ENCODE data around the gene UGT1A9.

UGT1A9 gene

GRCh38 chr2:233690444-233690843 is 18.7 kb downstream of the UGT1A9 start:
- no peak for DNase-seq (ENCODE audit: extremely low spot score)
- CTCF ChIA-PET: no interaction called here
- TF ChIP-seq ZNF384 (IDR thresholded peaks at IDR 0.05) (no peak), NFRKB (IDR thresholded peaks at IDR 0.05) (no peak), BHLHE40 (IDR thresholded peaks at IDR 0.05; ENCODE audit: borderline replicate concordance) (no peak), FOXA1 (IDR thresholded peaks at IDR 0.05) (no peak), ARNT (IDR thresholded peaks at IDR 0.05) (no peak), L3MBTL2 (conservative IDR thresholded peaks at IDR 0.05) (no peak), FOXK2 (IDR thresholded peaks at IDR 0.05) (no peak), CTBP1 (IDR thresholded peaks at IDR 0.05; ENCODE audit: borderline replicate concordance) (no peak), HDGF (IDR thresholded peaks at IDR 0.05; ENCODE audit: borderline replicate concordance) (no peak), FOXM1 (IDR thresholded peaks at IDR 0.05; ENCODE audit: borderline replicate concordance) (no peak), SP1 (IDR thresholded peaks at IDR 0.05) (no peak), SUZ12 (IDR thresholded peaks at IDR 0.05) (no peak), ELF4 (IDR thresholded peaks at IDR 0.05) (no peak), LEF1 (IDR thresholded peaks at IDR 0.05; ENCODE audit: borderline replicate concordance) (no peak), TARDBP (IDR thresholded peaks at IDR 0.05) (no peak)
- TF ChIP-seq, protein P1, sequence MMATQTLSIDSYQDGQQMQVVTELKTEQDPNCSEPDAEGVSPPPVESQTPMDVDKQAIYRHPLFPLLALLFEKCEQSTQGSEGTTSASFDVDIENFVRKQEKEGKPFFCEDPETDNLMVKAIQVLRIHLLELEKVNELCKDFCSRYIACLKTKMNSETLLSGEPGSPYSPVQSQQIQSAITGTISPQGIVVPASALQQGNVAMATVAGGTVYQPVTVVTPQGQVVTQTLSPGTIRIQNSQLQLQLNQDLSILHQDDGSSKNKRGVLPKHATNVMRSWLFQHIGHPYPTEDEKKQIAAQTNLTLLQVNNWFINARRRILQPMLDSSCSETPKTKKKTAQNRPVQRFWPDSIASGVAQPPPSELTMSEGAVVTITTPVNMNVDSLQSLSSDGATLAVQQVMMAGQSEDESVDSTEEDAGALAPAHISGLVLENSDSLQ (IDR thresholded peaks at IDR 0.05): no peak
- POLR2A ChIA-PET: no interaction called here

DNA sequence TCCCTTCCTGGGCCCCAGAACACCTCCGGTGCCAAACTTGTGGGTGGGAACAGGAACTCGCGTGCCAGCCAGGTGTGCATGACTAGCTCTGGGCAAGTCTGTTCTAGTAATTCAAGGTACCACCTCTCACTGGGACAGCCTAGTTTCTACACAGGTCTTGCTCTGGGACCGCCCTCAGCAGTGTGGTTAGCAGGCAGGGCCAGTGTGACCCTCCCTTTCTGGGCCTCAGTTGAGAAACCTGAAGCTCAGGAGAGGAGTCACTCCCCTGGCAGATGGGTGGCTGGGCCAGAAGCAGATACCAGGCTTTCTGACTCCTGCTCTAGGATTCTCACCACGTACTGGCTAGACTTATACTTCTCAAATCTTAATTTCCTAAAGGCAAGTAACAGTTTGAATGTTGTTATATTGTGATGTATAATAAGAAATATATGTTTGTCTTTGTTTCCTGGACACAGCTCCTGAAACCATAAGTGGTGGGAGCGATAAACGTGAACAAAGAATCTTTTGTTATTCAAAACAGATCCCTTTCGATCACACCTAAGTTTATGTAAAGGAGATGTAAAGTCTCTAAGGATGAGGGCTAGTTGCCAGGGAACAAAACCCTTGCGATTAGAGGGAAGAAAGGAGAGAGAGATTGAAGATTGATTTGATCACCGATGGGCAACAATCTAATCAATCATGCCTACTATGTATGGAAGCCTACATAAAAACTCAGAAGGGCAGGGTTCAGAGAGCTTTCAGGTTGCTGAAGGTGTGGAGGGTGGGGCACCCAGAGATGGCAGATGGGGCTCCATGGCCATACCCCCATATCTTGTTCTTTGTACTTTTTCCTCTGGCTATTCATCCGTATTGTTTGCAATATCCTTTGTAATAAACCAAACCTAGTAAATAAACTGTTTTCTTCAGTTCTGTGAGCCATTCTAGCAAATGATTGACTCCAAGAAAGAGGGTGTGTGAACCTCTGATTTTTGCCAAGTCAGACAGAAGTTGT is 20.0 kb downstream of the UGT1A9 start:
- TF ChIP-seq ARNT (IDR thresholded peaks at IDR 0.05): no peak
- no peak for TF ChIP-seq LEF1 (IDR thresholded peaks at IDR 0.05; ENCODE audit: borderline replicate concordance)
- TF ChIP-seq TARDBP (IDR thresholded peaks at IDR 0.05): no peak
- TF ChIP-seq ELF4 (IDR thresholded peaks at IDR 0.05): no peak
- no peak for TF ChIP-seq ZNF384 (IDR thresholded peaks at IDR 0.05)
- no peak for TF ChIP-seq SP1 (IDR thresholded peaks at IDR 0.05)
- TF ChIP-seq CTBP1 (IDR thresholded peaks at IDR 0.05; ENCODE audit: borderline replicate concordance): no peak
- no peak for TF ChIP-seq L3MBTL2 (conservative IDR thresholded peaks at IDR 0.05)
- TF ChIP-seq, protein P1 (IDR thresholded peaks at IDR 0.05): no peak
- TF ChIP-seq FOXA1 (IDR thresholded peaks at IDR 0.05): no peak
- TF ChIP-seq HDGF (IDR thresholded peaks at IDR 0.05; ENCODE audit: borderline replicate concordance): no peak
- no peak for TF ChIP-seq SUZ12 (IDR thresholded peaks at IDR 0.05)
- TF ChIP-seq FOXK2 (IDR thresholded peaks at IDR 0.05): no peak
- no peak for TF ChIP-seq NFRKB (IDR thresholded peaks at IDR 0.05)
- no peak for TF ChIP-seq BHLHE40 (IDR thresholded peaks at IDR 0.05; ENCODE audit: borderline replicate concordance)
- CTCF ChIA-PET: no interaction called here
- DNase-seq (ENCODE audit: extremely low spot score): no peak

DNA sequence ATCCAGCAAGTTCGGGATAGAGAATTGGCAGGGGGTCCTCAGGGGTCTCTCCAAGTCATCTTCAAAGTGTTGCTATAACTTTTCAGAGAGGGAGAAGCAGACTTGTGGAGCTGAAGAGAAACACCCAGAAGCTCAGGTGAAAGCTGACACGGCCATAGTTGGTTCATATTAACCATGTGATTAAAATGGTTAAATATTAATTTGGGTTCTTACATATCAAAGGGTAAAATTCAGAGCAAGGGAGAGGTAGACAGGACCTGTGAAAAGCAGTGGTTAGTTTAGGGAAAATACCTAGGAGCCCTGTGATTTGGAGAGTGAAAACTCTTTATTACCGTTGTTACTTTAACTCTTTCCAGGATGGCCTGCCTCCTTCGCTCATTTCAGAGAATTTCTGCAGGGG is 20.9 kb downstream of the UGT1A9 start, which contains the start of gene UGT1A6:
Gene UGT1A6 (plus strand): TSS at position 243 of the 400 bp plus-strand sequence. CDS start 115 bp downstream, at position 358.
- TF ChIP-seq L3MBTL2 (conservative IDR thresholded peaks at IDR 0.05) (no peak), FOXA1 (IDR thresholded peaks at IDR 0.05) (no peak), ELF4 (IDR thresholded peaks at IDR 0.05) (no peak), BHLHE40 (IDR thresholded peaks at IDR 0.05; ENCODE audit: borderline replicate concordance) (no peak), ZNF384 (IDR thresholded peaks at IDR 0.05) (no peak), SP1 (IDR thresholded peaks at IDR 0.05) (no peak), SUZ12 (IDR thresholded peaks at IDR 0.05) (no peak), TARDBP (IDR thresholded peaks at IDR 0.05) (no peak), ARNT (IDR thresholded peaks at IDR 0.05) (no peak), NFRKB (IDR thresholded peaks at IDR 0.05) (no peak), LEF1 (IDR thresholded peaks at IDR 0.05; ENCODE audit: borderline replicate concordance) (no peak), CTBP1 (IDR thresholded peaks at IDR 0.05; ENCODE audit: borderline replicate concordance) (no peak), FOXM1 (IDR thresholded peaks at IDR 0.05; ENCODE audit: borderline replicate concordance) (no peak), HDGF (IDR thresholded peaks at IDR 0.05; ENCODE audit: borderline replicate concordance) (no peak), FOXK2 (IDR thresholded peaks at IDR 0.05) (no peak)
- TF ChIP-seq, protein P1 (IDR thresholded peaks at IDR 0.05): no peak
- ChIA-PET CTCF (no interaction called here), POLR2A (no interaction called here)
- DNase-seq (ENCODE audit: extremely low spot score): no peak

More for the DNA sequence above, 20.0 kb downstream of the UGT1A9 start:
- POLR2A ChIA-PET: no interaction called here

DNA sequence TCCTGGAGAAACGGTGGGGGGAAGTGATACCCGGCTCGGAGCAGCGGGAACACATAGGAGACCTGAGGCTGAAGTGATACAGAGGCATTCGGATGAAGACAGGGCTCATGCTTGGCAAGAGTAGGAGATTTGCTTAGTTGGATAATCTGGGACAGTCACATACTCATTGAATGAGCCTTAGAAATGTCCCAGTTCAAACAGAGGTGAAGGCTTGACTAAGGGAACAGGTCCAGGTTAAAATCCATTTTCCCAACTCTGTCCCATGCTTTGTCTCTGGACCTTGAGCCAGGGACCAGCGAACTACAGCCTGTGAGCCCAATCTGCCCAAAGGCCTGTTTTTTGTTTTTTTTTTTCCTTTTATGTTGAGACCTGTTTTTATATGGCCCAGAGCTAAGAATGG is 22.3 kb downstream of the UGT1A9 start:
- CTCF ChIA-PET: no interaction called here
- TF ChIP-seq FOXK2 (IDR thresholded peaks at IDR 0.05) (no peak), FOXA1 (IDR thresholded peaks at IDR 0.05) (no peak), SP1 (IDR thresholded peaks at IDR 0.05) (no peak), FOXM1 (IDR thresholded peaks at IDR 0.05; ENCODE audit: borderline replicate concordance) (no peak), ZNF384 (IDR thresholded peaks at IDR 0.05) (no peak), LEF1 (IDR thresholded peaks at IDR 0.05; ENCODE audit: borderline replicate concordance) (no peak), SUZ12 (IDR thresholded peaks at IDR 0.05) (no peak), L3MBTL2 (conservative IDR thresholded peaks at IDR 0.05) (no peak), TARDBP (IDR thresholded peaks at IDR 0.05) (no peak), NFRKB (IDR thresholded peaks at IDR 0.05) (no peak), BHLHE40 (IDR thresholded peaks at IDR 0.05; ENCODE audit: borderline replicate concordance) (no peak), ELF4 (IDR thresholded peaks at IDR 0.05) (no peak), ARNT (IDR thresholded peaks at IDR 0.05) (no peak), HDGF (IDR thresholded peaks at IDR 0.05; ENCODE audit: borderline replicate concordance) (no peak), CTBP1 (IDR thresholded peaks at IDR 0.05; ENCODE audit: borderline replicate concordance) (no peak)
- TF ChIP-seq, protein P1 (IDR thresholded peaks at IDR 0.05): no peak
- POLR2A ChIA-PET: no interaction called here
- no peak for DNase-seq (ENCODE audit: extremely low spot score)

Measured in HEK293T (cell line).